Stimulated activated CD4-positive, alpha-beta T cell treated with anti-CD3 and anti-CD28 coated beads, Interleukin-4, amount 100 ng/mL, for 24 hours (primary cell): ENCODE results near the gene MAP1LC3B2.
A peak's percentile ranks its signal among the peaks of the same experiment; 100 is the strongest.
"Not testable (repeated sequence)": the region's sequence is repeated elsewhere in the genome, so short reads cannot be mapped to it uniquely, and the experiment has no call there.

ENCODE experiments used
- DNase-seq: peaks from one replicate; pipeline ENCODE4 v3.0.0-alpha.2; 2020

MAP1LC3B2 gene

GRCh38 chr12:116561181-116561821 is 2.1 kb downstream of the MAP1LC3B2 start:
- no peak for DNase-seq

GRCh38 chr12:116562090-116562489 is 2.9 kb downstream of the MAP1LC3B2 start:
- DNase-seq = no peak

DNA sequence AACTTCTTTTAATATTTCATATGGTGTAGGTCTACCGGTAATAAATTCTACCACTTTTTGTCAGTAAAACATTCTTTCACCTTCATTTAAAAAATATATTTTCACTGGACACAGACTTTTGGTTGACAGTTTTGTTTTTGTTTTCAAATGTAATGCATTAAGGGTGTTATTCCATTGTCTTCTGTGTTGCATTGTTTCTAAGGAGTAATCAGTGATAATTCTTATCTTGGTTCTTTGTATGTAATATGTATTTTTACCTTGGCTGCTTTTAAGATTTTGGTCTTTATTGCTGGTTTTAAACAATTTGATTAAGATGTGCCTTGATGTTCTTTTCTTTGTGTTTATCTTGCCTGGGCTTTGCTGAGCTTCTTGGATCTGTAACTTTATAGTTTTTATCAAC is 4.1 kb downstream of the MAP1LC3B2 start:
- no peak for DNase-seq

GRCh38 chr12:116564080-116564479 is 4.9 kb downstream of the MAP1LC3B2 start:
- no peak for DNase-seq

GRCh38 chr12:116565221-116565620 is 6.0 kb downstream of the MAP1LC3B2 start:
- DNase-seq = not testable (repeated sequence)

DNA sequence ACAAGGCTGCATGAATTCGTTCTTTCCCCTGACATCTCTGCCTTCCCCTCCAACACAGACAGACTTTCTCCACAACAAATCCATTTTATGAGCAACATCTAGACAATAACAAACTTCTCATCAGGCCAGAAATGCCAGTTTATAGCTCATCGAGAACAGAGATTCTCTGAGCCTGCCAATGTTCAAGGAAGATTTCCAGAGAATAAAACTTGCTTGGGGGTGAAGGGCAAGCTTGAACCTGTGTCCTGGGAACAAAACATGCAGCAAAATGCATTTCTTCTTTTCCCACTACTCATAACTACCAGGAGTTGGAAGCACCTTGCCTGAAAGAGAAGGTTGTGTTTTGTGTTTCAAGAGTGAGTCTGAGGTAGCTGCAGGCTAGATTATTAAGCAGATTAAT is 6.8 kb downstream of the MAP1LC3B2 start:
- no peak for DNase-seq

DNA sequence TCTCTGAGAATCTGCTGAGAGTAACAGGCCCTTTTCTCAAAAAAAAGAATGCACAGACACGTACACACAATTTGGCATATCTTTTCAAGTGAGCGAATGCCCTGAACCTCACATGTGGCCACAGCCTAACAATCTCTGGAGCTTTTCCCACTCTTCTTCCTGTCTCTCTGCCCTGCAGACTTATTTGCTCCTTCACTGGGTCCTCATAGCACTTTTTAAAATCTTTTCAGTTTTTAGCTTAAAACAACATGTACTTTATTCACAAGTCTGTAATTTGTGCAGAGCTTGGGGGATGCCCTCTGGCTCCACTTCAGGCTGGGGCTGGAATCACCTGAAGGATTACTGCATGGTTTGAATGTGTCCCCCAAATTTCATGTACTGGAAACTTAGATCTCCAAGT is 9.0 kb downstream of the MAP1LC3B2 start:
- no peak for DNase-seq

GRCh38 chr12:116571089-116571488 is 11.9 kb downstream of the MAP1LC3B2 start:
- no peak for DNase-seq

- no peak for DNase-seq
Observed at GRCh38 chr12:116573776-116574175, 14.6 kb downstream of the MAP1LC3B2 start.

DNA sequence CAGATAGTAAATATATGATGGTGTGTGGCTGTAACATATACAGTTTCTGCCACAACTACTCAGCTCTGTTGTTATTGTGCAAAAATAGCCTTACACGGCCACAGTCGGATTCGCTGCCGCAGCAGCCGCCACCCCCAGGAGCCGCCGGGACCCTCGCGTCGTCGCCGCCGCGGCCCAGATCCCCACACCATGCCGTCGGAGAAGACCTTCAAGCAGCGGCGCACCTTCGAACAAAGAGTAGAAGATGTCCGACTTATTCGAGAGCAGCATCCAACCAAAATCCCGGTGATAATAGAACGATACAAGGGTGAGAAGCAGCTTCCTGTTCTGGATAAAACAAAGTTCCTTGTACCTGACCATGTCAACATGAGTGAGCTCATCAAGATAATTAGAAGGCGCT is 16.6 kb downstream of the MAP1LC3B2 start:
- DNase-seq = not testable (repeated sequence)

- no peak for DNase-seq
Observed at GRCh38 chr12:116577154-116577561, 18.0 kb downstream of the MAP1LC3B2 start.

- DNase-seq = no peak
Observed at GRCh38 chr12:116578051-116578450, 18.9 kb downstream of the MAP1LC3B2 start.

DNA sequence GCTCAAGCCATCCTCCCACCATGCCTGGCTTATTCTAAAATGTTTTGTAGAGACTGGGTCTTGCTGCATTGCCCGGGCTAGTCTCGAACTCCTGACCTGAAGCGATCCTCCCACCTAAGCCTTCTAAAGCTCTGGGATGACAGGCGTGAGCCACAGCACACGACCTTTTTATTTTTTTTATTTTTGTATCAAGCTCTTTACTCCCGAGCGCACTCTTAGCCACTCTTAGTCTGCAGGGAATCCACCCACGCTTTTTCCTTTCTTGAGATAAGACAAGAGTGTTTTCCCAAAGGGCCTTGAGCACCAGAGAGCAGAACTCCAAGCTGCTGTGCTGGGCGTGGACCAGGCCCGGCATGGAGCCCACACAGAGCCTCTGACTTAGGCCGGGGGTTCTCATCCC is 23.4 kb downstream of the MAP1LC3B2 start:
- no peak for DNase-seq

- DNase-seq = no peak
Observed at GRCh38 chr12:116583129-116583694, 24.0 kb downstream of the MAP1LC3B2 start.

- DNase-seq = no peak
Observed at GRCh38 chr12:116587270-116587669, 28.1 kb downstream of the MAP1LC3B2 start.

GRCh38 chr12:116588390-116589028 is 29.3 kb downstream of the MAP1LC3B2 start:
- DNase-seq = no peak

DNA sequence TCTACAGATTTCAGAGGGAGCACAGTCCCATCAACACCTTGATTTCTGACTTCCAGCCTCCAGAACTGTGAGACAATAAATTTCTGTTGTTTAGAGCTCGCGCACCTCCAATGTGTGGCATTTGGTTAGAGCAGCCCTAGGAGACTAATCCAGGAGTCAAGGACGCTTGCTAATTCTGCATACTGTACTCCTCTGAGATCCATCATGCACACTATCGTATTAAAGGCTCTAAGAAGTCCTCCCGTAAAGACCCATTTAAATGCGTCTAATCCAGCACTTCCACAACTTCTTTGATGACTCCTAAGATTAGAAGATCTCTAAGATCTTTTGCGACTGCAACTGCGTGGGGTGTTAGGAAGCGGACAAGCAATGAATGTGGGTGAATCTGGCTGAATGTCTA is 30.4 kb downstream of the MAP1LC3B2 start:
- DNase-seq = no peak

GRCh38 chr12:116590561-116590960 is 31.4 kb downstream of the MAP1LC3B2 start:
- DNase-seq = no peak

DNA sequence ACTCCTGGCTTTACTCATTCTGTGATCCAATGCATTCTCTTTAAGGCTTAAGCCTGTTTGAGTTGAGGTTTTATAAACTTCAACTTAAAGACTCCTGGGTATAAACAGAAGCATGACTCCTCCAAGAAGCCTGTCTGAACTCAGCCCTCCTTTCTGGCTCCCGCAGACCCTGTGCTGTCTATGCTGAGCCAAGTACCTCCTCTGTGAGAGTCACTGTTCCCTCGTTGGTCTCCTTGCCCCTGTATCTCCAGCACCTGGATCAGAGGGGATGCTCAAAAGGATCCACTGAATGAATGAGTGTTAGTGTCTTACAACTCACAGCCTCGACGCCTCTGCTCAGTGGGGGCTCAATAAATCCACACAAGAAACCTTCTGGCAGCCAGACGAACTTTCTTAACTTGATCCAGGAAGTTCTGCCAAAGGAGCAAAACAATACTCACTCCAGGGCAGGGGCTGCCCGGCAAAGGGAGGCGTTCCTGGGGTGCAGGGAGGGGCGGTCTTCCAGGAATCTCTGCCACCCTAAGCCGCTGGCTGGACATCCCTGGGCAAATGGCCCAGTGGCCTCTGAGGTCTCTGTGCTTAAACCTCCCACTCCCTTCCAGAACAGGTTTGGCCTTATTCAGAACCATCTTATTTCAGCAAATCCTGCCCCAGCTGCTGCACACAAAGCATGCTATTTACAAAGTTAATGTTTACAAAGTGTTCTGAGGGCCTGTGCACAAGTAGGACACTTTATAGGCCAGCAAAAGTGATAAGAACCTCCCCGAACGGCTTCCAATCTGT is 32.9 kb downstream of the MAP1LC3B2 start:
- DNase-seq = no peak

- DNase-seq = no peak
Observed at GRCh38 chr12:116592731-116593130, 33.5 kb downstream of the MAP1LC3B2 start.

DNA sequence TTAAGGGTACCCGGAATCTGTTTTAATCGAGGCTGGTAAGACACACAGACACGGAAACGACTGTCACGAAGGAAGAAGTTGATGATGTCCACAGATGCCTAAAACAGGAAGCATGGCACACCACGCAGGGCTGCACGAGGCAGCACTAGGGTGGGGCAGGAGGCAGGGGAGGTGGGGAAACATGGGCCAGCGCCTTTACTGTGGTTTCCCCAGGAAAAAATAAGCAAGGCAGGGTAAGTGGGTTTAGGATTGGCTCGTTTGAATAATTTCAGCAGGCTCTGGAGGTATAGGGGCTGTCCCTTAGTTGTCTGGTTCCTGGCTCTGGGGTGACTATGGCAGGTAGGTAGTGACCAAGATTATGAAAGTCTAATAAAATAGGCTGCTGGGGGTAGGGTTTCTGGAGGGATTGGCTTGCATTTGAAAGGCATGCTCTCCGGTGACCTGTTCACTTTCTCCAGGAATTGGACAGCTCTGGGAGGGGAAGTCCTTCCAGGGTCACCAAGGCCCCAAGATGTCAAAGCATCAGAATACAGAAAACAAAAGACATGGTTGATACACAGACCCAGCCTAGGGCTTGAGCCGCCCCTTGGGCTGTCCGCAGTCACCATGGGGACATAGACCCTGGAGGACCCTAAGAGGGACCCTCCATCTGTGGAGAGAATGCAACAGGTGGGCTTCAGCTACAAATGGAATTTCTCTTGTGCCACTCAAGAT is 35.3 kb downstream of the MAP1LC3B2 start:
- peak; percentile 13 for DNase-seq

DNA sequence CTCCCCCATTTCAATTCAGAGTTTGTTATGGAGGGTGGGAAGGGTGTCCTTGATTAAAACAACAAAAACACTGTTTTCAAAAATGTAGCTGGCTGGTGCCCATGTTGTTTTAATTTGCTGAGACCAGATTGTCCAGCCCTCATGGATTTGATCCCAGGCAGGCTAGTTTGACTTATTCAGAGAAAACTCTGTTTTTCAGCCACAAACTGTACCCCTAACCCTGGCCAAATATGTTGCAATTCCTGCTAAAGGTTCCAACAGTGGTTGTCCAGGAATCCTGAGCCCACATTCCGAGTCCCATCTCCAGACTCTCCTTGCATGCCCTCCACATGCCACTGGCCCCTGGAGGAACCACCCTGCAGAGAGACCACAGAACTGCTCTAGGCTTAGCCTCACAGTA is 36.0 kb downstream of the MAP1LC3B2 start:
- no peak for DNase-seq

GRCh38 chr12:116595672-116596071 is 36.5 kb downstream of the MAP1LC3B2 start:
- DNase-seq = no peak
